GM12865 (cell line): ENCODE results near the gene ZFTA.
"Not testable (repeated sequence)": the region's sequence is repeated elsewhere in the genome, so short reads cannot be mapped to it uniquely, and the experiment has no call there.

Experiments used
- DNase-seq: peaks from one replicate; pipeline ENCODE4 v3.0.0; 2010; ENCODE audit warnings: low read depth
- H3K4me3 ChIP-seq: 2 replicates; pipeline ENCODE4 v1.5.1; 2011; ENCODE audit warnings: mild to moderate bottlenecking, low read depth, low read length, control low read depth
- CTCF ChIP-seq: IDR thresholded peaks from 2 replicates; pipeline ENCODE4 v1.5.1; 2011; ENCODE audit warnings: low read length, control low read depth, low read depth, inconsistent platforms; ENCODE audit not compliant: insufficient read depth; ENCODE audit errors: missing control alignments

The ZFTA gene

GRCh38 chr11:63813035-63813562 is 44.5 kb upstream of the ZFTA start, which contains the start of gene SPINDOC:
SPINDOC (plus strand) TSS chr11:63813456; CDS start chr11:63813687, 231 bp downstream.
- TF ChIP-seq CTCF, result no peak
- DNase-seq, result peak; percentile 79
- H3K4me3 ChIP-seq, result peak within 1 kb of the TSS; percentile 95

DNA sequence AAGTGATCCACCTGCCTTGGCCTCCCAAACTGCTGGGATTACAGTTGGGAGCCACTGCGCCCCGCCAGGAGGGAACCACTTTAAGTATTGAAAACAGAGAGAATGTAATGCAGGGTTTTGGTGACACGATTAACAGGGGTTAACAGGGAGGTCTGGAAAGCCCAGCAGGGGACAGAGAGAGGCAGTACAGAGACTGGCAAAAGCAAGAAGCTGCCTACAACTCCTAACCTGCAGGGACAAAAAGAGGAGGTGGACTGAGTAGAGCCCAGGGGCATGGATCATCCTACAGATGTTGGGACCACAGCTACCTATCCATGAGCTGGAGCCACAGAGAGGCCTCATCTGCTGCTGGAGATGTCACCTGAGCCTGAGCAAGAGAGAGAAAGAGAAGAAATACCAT is 42.9 kb upstream of the ZFTA start:
- no peak for TF ChIP-seq CTCF
- no peak for DNase-seq
- H3K4me3 ChIP-seq, result no peak overlapping the region

GRCh38 chr11:63810383-63810782 is 41.8 kb upstream of the ZFTA start:
- not testable (repeated sequence) for H3K4me3 ChIP-seq, DNase-seq

- DNase-seq, result no peak
- no peak for TF ChIP-seq CTCF
- no peak overlapping the region for H3K4me3 ChIP-seq
Measured at GRCh38 chr11:63805844-63806415, 37.4 kb upstream of the ZFTA start.

GRCh38 chr11:63804259-63804658 is 35.7 kb upstream of the ZFTA start:
- no peak overlapping the region for H3K4me3 ChIP-seq
- no peak for TF ChIP-seq CTCF
- DNase-seq, result no peak

- no peak for TF ChIP-seq CTCF
- peak; percentile 20 for DNase-seq
- no peak overlapping the region for H3K4me3 ChIP-seq
Measured at GRCh38 chr11:63802637-63803414, 34.3 kb upstream of the ZFTA start.

- no peak overlapping the region for H3K4me3 ChIP-seq
- TF ChIP-seq CTCF, result no peak
- DNase-seq, result no peak
Measured at GRCh38 chr11:63800921-63801320, 32.3 kb upstream of the ZFTA start.
